NK-92 (cell line): ENCODE results near the gene FGD5.
"Not testable (repeated sequence)": the region's sequence is repeated elsewhere in the genome, so short reads cannot be mapped to it uniquely, and the experiment has no call there.

Experiments
- DNase-seq: peaks from one replicate; lab custom pipeline; 2025; ENCODE audit not compliant: unreplicated experiment; lab: John Stamatoyannopoulos, UW

FGD5 gene

DNA sequence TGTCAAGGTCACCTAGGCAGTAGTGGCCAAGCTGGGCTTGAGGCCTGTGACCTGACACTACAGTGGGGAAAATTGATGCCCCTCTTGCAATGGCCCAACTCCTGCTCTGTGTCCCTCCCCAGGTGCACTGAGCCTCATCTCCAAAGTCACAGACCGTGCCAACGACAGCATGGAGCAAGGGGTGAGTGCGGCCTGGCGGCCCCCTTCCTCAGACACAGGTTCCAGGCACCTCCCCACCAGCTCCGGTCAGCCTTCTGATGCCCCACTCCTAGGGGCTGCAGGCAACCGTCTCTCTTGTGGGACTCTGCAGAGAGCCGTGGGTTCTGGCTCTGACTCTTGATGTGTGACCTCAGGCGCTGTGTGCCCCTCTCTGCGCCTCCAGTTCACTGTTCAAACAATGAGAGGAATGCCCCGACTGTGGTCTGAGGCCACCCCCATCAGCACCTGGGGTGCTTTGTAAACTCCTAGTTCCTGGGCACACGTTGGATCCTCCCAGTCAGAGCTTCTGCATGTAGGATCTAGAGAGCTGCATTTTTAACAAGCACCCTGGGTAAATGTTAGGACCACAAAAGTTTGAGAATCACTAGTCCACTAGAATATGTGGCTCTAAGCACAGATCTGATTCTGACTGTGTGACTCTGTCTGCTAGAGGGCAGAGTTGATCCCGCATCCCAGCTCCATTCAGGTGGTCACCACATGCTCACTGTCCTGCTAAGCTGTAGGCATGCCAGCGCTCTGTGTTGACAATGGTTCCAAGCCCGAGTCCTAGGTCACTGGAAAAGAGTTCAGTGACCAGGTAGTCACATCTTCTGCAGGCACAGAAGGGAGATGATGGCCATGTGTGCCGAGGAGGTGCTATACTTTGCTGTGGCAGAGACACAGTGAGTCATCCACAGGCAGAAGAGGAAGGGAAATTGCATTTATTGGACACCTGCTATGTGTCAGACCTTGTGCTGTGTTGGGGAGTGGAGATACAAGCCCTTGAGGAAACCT is 82.4 kb downstream of the FGD5 start:
- no peak for DNase-seq

DNA sequence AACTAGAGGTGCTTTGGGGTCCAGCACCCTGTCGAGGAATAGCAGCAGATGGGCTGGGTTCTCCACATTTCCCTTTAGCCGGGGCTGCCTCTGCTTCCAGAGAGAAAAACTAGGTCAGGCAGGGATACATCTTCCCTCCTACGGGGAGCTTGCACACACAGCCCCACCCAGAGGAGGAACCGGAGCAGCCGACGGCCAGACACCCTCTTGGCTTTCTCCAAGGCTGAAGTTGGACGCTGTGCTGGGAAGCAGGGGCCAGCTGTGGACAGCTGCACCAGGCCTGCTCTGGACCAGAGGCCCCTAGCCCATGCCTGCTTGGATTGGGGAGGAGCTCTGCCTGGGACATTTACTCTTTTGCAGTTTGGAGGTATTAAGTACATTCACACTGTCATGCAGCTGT is 84.0 kb downstream of the FGD5 start:
- DNase-seq = no peak

DNA sequence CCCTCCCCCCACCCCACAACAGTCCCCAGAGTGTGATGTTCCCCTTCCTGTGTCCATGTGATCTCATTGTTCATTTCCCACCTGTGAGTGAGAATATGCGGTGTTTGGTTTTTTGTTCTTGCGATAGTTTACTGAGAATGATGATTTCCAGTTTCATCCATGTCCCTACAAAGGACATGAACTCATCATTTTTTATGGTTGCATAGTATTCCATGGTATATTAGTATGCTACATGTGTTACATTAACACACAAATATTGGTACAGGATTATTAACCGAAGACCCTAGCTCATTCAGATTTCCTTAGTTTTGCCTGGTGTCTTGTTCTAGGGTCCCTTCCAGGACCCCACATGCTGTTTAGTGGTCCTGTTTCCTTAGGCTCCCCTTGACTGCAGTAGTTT is 84.7 kb downstream of the FGD5 start:
- not testable (repeated sequence) for DNase-seq

DNA sequence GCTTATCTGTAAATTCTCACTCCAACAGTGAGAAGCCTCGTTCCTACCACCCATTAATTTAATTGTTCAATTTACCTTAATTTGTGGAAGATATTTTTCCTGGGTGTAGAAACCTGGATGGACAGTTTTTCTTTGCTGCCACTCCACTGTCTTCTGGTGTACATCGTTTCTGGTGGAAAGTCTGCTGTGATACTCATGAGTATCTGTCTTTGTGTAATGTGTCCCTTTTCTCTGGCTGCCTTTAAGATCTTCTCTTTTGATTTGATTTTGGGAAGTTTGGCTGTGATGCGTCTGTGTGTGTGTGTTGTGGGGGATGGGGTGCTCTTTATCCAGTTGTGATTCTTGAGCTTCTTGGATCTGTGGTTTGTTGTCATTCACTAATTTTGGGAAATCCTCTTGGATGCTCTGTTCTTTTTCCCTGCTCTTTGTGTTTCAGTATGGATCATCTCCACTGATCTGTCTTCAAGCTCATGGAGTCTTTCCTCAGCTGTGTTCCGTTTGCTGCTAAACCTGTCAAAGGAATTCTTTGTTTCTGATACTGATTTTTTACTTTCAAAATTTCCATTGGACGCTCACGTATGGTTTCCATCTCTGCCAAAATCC is 86.4 kb downstream of the FGD5 start:
- no peak for DNase-seq

DNA sequence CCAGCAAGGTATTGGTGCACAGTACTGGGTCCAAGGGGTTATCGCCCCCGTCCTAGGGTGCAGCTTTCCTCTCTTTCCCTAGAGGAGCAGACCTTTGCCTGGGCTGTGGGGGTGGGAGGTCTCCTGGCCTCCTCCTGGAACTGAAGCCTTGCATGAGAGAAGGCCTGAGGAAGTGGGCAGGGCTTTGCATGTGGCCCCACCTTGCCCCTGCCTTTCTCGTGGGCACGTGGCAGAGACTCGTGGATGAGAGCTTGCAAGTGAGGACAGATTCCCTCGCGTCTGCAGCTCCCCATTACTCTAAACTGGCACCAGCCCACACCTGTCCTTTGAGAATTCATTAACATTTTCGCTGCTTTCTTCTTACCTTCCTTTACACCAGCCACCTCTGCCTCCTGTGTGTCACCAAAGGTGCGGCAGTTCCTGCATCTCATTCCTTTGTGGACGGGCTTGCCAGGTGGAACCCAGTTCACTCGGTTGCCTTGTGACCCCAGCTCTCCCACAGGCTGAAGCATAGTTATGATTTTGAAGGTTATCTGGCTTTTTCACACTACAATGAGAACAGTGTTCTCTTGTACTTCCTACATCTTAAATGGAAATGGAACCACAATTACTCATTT is 87.7 kb downstream of the FGD5 start:
- DNase-seq = no peak

DNA sequence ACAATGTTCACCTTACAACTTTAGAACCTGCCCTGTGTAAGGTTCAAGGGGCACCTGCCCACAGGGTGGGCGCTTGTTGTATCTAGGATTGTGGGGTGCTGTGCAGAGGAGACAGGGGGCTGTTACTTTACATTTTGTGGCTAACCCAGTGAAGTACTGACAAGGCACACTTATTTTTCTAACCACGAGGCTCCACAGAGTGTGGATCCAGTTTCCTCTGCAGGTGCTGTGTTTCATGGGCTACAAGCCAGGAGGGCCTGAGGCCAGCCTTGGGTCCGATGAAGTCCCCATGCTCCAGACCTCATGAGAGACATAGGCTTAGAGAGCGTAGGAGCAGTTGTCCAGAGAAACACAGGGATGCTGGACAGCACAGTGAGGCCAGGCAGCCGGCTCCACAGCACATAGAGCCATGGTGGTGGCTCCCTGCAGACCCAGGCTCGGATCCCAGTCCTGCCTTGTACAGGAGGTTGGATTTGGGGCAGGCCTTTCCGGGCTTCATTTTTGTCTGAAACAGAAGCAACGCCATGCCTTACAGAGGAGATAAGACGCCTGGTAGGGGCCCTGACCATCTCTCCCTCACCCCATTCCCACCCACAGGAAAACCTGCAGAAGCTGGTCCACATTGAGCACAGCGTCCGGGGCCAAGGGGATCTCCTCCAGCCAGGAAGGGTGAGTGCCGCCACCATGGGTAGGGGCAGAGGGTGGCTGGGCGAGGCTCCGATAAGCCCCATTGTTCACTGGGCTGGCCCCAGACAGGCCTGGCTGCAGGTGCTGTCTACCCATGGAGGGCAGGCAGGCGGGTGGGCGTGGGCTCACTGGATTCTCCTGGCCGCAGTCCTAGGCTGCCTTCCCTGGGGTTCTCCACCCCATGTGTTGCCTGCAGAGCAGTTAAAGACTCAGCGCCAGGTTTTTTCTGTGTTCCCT is 88.5 kb downstream of the FGD5 start:
- DNase-seq = no peak

DNA sequence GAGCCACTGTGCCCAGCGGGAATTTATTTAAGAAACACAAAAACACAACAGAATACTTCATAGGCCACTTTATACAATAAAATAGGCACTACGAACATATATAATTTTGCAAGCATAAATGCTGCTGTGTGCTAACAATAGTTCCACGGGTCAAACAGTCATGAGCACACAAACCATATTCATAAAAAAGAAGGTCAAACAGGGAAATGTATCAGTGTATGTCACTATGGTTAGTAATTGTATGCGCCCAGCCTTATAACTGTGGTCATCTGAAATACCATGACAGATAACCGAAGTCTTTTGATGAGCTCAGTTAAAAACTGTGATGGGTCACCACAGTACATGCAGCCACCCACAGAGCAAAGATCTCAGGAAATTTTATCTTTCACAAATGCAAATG is 90.5 kb downstream of the FGD5 start:
- DNase-seq = no peak

DNA sequence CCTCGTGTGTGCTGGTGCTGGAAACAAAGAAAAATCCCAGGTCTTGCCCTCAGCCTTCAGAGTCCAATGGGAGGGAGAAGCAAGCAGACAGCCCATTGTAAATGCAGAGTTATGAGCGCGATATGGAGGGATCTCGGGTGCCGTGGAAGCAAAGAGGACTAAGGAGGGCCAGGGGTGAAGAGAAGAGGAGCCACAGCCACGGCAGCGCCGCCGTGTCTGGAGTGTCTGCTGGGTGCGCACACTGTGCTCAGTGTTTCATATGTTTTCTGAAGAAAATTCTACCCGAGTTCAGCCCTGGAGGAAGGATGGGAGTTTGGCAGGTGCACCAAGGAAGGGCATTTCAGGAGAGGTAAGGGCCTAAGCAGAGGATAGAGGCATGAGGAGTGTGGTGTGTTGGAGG is 92.9 kb downstream of the FGD5 start:
- no peak for DNase-seq

DNA sequence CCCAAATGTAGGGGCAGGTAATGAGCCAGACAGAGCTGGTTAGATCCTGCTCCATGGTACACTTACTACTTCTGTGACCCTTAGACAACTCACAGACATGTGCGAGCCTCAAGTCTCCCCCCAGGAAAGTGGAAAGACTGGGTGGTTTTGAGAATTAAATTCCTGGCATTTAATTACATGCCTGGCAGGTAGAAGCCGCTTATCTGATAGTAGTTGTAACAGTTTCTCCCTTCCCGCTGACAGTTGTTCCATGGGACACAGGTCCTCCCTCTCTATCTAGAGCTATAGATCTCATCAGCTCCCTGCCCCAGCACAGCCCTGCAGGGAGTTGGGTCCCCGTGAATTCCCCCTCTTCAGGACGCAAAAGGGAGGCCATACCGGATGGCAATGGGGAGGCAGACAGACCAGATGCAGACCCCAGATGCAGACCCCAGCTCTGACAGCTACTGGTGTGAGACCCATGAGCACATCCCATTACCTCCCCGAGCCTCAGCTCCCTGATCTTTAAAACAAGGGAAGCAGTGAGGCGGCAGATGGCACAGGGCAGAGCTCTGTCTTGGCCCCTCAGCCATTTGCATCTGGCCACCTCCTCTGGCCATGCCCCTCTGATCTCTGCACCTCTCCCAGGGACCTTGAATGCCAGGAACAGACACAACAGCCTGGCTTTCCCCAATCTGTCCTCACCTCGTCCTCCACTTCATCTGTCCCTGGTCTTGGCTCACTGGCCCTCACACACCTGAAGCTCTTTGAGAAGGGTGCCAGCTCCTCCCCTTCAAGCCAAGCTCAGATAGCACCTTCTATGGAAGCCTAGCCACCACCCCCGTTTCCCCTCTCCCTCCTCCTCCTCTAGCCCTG is 94.5 kb downstream of the FGD5 start:
- no peak for DNase-seq

DNA sequence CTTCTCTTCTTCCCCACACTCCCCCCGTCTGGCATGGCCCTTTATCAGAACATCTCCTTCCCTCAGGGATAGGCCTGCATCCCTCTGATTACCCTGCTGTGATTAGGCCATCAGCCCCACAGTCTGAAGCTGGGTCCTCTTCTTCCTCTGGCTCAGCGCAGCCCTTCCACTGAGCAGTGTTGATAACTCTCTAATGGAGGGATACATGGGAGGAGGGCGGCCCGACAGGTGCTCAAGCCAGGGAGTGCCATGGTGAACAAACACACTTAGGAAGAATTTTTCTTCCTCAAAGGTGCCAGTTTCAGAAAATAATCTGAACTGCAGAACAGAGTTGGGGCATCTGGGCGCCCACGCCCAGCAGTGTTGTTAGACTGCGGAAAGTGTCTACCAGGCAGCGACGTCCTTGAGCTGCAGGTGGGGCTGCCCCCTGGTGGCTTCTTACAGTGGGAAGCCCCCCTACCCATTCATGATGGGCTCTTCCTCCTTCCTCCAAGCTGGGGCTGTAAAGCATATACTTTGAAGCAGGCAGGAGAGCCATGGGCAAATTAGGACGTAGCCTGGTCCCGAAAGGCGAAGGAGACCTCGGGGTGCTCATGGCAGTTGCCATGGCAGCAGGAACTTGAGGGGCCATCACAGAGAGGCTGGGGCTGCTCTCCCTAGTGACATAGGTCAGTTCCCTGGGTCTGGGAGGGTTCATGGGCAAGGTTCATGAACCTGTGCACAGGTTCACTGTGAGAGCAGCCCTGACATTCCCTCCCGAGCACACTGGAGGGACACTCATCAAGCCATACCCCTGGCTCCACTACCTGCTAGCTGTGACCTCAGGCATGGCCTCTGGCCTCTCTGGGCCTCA is 95.4 kb downstream of the FGD5 start:
- no peak for DNase-seq

DNA sequence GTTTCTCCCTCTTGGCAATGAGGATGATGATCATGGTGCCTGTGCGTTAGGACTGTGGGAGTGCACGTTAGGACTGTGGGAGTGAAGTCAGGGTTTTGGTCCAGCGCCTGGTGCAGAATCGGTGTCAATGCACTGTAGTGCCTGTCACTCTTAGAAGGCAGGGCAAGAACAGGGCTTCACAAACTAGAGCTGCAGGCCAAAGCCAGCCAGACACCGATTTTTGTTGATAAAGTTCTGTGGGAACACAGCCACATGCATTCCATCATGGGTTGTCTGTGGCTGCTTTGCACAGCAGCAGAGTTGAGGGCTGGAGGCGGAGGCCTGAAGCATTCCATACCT is 96.0 kb downstream of the FGD5 start:
- no peak for DNase-seq

DNA sequence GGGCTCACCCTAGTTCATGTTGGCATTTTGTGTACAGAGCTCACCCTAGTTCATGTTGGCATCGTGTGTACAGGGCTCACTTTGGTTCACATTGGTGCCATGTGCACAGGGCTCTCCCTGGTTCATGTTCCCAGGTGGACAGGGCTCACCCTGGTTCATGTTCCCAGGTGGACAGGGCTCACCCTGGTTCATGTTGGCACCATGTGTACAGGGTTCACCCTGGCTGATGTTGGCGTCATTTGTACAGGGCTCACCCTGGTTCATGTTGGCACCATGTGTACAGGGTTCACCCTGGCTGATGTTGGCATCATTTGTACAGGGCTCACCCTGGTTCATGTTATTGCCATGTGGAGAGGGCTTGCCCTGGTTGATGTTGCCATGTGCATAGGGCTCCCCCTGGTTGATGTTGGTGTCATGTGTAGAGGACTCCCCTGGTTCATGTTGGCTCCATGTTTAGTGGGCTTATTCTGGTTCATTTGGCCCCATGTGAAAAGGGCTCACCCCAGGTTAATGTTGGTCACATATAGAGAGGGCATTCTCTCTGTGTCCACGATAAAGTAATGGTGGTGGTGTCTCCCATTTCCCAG is 97.0 kb downstream of the FGD5 start:
- DNase-seq = no peak

DNA sequence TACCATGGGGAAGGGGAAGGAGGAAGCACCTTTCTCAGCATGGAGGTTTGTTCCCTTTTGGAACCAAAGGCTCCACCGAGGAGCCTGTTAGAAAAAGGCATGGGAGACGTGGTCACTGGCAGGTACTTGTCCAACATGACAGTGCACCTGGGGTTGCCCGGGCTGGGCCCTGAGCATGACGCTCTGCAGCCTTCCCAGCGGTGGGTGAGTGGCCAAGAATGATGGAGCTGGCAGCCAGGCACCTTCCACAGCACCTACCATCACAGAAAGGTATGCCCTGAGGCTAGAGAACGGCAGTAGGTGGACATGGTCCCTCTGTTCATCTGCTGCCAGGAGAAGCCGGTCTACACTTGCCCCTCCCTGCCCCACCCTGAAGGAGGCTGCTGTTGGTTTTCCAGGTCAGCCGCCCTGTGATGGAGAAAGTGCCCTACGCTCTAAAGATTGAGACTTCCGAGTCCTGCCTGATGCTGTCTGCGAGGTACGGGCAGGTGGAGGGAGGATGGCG is 99.6 kb downstream of the FGD5 start:
- DNase-seq = no peak

DNA sequence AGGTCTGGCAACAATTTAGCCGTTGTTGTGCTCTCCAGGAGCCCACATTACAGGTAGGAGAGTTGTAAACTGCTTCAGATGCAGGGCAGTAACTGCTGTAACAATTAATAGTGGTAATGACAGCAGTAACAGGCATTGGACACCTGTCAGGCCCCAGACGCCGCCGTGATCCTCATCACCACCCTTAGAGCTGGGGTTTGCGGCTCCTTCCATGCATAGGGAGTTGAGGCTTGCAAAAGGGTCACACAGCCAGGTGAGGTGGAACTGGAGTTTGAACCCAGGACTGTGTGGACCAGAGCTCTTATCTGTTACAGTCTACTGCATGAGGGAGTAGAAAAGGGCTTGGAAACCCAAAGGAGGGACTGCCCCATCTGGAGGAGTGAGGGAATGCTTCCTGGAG is 101.8 kb downstream of the FGD5 start:
- no peak for DNase-seq

DNA sequence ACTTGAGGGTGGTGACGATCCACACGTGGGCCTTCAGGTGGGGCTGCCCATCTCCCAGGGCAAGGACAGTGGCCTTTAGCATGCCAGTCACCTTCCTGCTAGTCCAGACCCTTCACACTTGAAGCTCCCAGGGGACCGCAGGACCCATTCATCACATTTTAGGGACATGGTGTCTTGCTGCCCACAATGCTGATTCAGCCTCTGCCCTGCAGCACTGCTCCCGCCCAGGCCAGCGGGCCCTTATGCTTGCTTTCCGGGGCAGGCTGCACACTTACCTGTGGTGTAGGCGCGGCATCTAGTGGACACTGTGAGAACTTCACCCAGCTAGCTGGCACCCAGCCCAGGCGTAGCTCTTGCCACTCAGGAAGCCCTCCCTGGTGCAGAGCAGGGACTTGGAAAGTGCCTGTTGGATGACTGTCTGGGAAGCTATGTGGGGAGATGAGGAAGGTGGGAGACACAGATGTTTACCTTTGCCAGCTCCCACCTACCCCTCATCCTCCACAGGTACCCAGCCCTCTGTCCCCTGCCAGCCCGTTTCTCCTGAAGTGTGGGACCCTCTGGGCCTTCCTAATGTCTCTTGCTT is 102.4 kb downstream of the FGD5 start:
- no peak for DNase-seq

DNA sequence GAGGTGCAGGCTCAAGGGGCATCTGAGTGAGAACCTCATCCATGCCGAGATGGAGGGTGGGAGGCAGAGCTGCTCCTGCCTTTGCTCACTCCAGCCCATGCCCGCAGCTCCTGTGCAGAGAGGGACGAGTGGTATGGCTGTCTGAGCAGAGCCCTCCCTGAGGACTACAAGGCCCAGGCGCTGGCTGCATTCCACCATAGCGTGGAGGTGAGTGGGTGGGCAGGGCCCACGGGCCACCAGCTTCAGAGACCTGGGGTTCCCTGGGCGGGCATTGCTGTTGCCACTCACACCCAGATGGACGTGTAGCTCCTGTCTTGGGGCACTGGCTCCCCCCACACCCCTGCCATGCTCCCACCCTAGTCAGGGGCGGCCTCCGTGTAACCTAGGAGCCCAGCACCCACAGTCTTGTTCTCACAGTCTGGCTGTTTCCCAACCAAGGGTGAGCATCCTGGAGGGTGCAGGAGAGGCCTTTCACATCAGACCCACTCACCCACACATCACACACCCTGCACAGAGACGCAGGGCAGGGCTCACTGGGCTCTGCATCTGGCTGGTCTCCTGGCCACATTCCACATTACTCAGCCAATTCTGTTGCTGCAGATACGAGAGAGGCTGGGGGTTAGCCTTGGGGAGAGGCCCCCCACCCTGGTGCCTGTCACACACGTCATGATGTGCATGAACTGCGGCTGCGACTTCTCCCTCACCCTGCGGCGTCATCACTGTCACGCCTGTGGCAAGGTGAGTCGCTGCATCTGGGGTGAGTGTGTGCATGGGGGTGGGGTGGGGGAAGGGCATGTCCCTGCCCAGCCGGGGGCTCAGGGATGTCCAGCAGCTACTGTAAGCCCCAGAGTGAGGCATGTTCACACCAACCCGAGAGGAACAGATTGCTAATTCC is 103.3 kb downstream of the FGD5 start:
- DNase-seq = no peak

DNA sequence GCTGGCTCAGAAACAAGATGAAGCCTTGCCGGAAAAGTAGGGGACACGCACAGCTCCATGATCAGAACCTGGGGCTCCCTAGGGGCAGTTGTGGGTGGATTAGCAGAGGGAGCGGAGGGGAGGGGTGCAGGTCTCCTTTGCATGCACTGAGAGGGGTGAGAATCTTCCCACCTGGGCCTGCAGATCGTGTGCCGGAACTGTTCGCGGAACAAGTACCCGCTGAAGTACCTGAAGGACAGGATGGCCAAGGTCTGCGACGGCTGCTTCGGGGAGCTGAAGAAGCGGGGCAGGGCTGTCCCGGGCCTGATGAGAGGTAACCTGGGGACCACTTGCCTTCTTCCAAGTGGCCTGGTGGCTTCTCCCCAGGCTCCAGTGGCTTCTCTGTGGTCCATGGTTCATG is 104.1 kb downstream of the FGD5 start:
- no peak for DNase-seq
